ENCODE data around the gene YY2. TPM values are rescaled to one million over a fixed set of nuclear protein-coding genes. Genes with fewer than 3 reads are reported as not detected.

Gene YY2
- total RNA-seq, 2 experiments from 2014 or later: 1.0 to 1.2 TPM

GRCh38 chrX:21907260-21907659, 51.5 kb downstream of the YY2 start:
- Mint-ChIP-seq H3K4me3 (no peak overlapping the region), H3K36me3 (ENCODE audit: low read depth) (peaks cover 9% of the 10 kb centered on the region), H3K9me3 (no peaks in the 10 kb centered on the region), H3K27ac (no peak overlapping the region), H3K4me1 (ENCODE audit: low read depth) (no peaks in the 10 kb centered on the region), H3K27me3 (no peaks in the 10 kb centered on the region)
- Histone ChIP-seq H3K36me3 (ENCODE audit: insufficient read depth, low read length) (no peaks in the 10 kb centered on the region), H3K4me3 (ENCODE audit: low read length) (no peak overlapping the region), H3K9me3 (ENCODE audit: control insufficient read depth in 1 of 2, insufficient read depth in 1 of 2, low read length in 2 of 2) (no peaks in the 10 kb centered on the region), H3K27ac (ENCODE audit: low read depth in 1 of 2, low read length in 2 of 2) (no peak overlapping the region), H3K4me1 (ENCODE audit: insufficient read depth, low read length) (no peaks in the 10 kb centered on the region), H3K27me3 (ENCODE audit: control insufficient read depth in 1 of 2, insufficient read depth in 2 of 2, low read length in 2 of 2) (no peaks in the 10 kb centered on the region)
- POLR2A ChIA-PET: no interaction called here
- no peak for ATAC-seq (ENCODE audit: poor library complexity)
- intact Hi-C loops (cut with DNase I, micrococcal nuclease): no loop called here
- no peak for DNase-seq
- TF ChIP-seq, protein P1, sequence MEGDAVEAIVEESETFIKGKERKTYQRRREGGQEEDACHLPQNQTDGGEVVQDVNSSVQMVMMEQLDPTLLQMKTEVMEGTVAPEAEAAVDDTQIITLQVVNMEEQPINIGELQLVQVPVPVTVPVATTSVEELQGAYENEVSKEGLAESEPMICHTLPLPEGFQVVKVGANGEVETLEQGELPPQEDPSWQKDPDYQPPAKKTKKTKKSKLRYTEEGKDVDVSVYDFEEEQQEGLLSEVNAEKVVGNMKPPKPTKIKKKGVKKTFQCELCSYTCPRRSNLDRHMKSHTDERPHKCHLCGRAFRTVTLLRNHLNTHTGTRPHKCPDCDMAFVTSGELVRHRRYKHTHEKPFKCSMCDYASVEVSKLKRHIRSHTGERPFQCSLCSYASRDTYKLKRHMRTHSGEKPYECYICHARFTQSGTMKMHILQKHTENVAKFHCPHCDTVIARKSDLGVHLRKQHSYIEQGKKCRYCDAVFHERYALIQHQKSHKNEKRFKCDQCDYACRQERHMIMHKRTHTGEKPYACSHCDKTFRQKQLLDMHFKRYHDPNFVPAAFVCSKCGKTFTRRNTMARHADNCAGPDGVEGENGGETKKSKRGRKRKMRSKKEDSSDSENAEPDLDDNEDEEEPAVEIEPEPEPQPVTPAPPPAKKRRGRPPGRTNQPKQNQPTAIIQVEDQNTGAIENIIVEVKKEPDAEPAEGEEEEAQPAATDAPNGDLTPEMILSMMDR (IDR thresholded peaks at IDR 0.05): no peak
- CTCF ChIA-PET: no interaction called here

Other genes starting within 250 kb of the YY2 start
- under 1 TPM; 0.52 to 0.70 TPM for gene KLHL34, start 197.7 kb upstream of the YY2 start, total RNA-seq
- gene SMPX, start 97.9 kb upstream of the YY2 start, total RNA-seq: not detected
- gene MBTPS2, start 16.4 kb upstream of the YY2 start, total RNA-seq: 1 to 10 TPM; 3.1 to 3.4 TPM
- gene SMS, start 84.7 kb downstream of the YY2 start, total RNA-seq: 10 to 100 TPM; 17.8 to 19.6 TPM
- under 1 TPM; 0.08 to 0.14 TPM for gene PHEX, start 176.3 kb downstream of the YY2 start, total RNA-seq